ENCODE results near the gene PDXK. TPM values are rescaled to one million over a fixed set of nuclear protein-coding genes. Genes with fewer than 3 reads are reported as not detected.

PDXK gene
- total RNA-seq, 1 donor from 2014 or later: 54.0 TPM

DNA sequence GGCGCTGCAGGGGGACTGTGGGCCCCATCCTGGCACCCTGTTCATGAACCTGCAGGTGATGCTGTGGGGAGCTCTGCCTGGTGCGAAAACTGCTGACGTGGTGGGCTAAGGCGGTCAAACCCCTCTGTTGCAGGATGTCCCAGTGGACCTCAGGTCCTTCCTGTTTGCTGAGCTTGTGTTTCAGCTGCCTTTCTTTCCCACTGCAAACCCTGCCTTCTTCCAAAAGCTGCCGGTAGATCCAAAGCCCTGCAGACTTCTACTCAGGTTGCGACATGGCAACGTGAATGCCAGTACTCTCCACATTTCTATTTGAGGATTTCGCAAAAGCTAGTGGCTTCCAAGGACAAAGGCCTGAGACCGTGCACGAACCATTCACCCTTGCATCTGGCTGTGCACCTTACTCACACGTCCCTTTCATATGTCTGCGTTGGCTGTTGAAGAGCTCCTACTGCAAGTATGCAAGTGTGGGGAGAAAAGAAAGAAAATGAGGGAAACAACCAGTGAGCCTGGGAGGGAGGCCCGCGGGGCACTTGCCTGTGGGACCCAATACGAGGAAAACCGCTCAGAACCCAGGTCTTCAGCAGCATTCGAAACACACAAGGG is 64.3 kb downstream of the PDXK start:
- H2AFZ ChIP-seq (replicated peaks): no peak overlapping the region
- H3K4me1 ChIP-seq: peaks cover 6% of the 10 kb centered on the region
- H3F3A ChIP-seq (ENCODE audit: low read depth): peaks cover 9% of the 10 kb centered on the region
- no peaks in the 10 kb centered on the region for H3K9me3 ChIP-seq (ENCODE audit: low read depth)
- H3K36me3 Mint-ChIP-seq: no peaks in the 10 kb centered on the region
- H3K79me2 ChIP-seq (ENCODE audit: low read depth): no peaks in the 10 kb centered on the region
- no peak overlapping the region for H3K27ac ChIP-seq
- H3K9me3 Mint-ChIP-seq: peaks cover 4% of the 10 kb centered on the region
- H3K4me1 Mint-ChIP-seq: peaks cover 8% of the 10 kb centered on the region
- no peak for DNase-seq (ENCODE audit: low spot score)
- H3K9ac ChIP-seq: no peak overlapping the region
- H3K4me3 ChIP-seq: no peak overlapping the region
- TF ChIP-seq EZH2 (IDR thresholded peaks at IDR 0.05): no peak
- no peak for TF ChIP-seq EZH2phosphoT487 (IDR thresholded peaks at IDR 0.05)
- peak overlapping the region; percentile 28 for H3K4me3 Mint-ChIP-seq
- no peak overlapping the region for H3K4me2 ChIP-seq
- peaks cover 8% of the 10 kb centered on the region for H3K27me3 Mint-ChIP-seq (ENCODE audit: insufficient read depth, low read depth)
- no peaks in the 10 kb centered on the region for H4K20me1 ChIP-seq (ENCODE audit: low read depth)
- no peaks in the 10 kb centered on the region for H3K36me3 ChIP-seq
- no peaks in the 10 kb centered on the region for H3K27me3 ChIP-seq
- no peak overlapping the region for H3K27ac Mint-ChIP-seq

DNA sequence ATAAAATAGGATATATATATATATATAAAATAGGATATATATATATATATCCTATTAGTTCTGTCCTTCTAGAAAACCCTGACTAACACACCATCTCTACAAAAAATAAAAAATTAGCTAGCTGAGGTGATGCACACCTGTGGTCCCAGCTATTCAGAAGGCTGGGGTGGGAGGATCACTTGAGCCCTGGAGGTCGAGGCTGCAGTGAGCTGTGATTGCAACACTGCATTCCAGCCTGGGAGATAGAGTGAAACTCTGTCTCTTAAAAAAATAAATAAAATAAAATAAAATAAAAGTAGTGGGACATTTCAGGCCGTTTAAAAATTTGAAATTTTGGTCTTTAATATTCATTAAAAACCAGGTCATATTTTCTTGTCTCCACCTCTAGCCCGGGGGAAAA is 66.2 kb downstream of the PDXK start:
- H3K36me3 Mint-ChIP-seq: peaks cover 2% of the 10 kb centered on the region
- peaks cover 1% of the 10 kb centered on the region for H3K4me1 ChIP-seq

DNA sequence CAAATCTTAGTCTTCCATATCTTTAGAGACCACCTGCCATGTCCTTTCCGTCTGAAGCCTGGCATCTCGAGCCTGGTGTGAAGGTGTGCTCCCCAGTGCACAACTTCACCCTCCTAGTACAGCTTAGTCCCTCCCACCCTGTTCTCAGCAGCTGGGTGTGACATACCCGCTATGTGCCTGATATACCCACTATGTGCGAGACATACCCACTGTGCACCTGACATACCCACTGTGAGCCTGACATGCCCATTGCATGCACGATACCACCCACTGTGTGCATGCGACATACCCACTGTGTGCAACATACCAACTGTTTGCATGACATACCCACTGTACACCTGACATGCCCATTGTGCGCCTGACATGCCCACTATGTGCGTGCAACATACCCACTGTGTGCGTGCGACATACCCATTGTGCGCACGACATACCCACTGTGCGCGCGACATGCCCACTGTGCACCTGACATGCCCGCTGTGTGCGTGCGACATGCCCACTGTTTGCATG is 67.4 kb downstream of the PDXK start:
- Histone ChIP-seq H3K4me1 (peaks cover 9% of the 10 kb centered on the region), H3K4me3 (no peak overlapping the region), H3K4me2 (no peak overlapping the region), H3K27ac (no peak overlapping the region), H2AFZ (replicated peaks) (no peak overlapping the region), H4K20me1 (ENCODE audit: low read depth) (peaks cover 6% of the 10 kb centered on the region), H3K27me3 (no peaks in the 10 kb centered on the region), H3K9me3 (ENCODE audit: low read depth) (no peaks in the 10 kb centered on the region), H3K79me2 (ENCODE audit: low read depth) (peaks cover 20% of the 10 kb centered on the region), H3F3A (ENCODE audit: low read depth) (no peaks in the 10 kb centered on the region), H3K36me3 (no peaks in the 10 kb centered on the region), H3K9ac (no peak overlapping the region)
- peaks cover 12% of the 10 kb centered on the region for H3K4me1 Mint-ChIP-seq
- peak overlapping the region; percentile 67 for H3K27ac Mint-ChIP-seq
- H3K36me3 Mint-ChIP-seq: peaks cover 2% of the 10 kb centered on the region
- H3K9me3 Mint-ChIP-seq: peaks cover 4% of the 10 kb centered on the region
- no peak for DNase-seq (ENCODE audit: low spot score)
- TF ChIP-seq EZH2 (IDR thresholded peaks at IDR 0.05) (no peak), EZH2phosphoT487 (IDR thresholded peaks at IDR 0.05) (no peak)
- TF ChIP-seq, protein P1, sequence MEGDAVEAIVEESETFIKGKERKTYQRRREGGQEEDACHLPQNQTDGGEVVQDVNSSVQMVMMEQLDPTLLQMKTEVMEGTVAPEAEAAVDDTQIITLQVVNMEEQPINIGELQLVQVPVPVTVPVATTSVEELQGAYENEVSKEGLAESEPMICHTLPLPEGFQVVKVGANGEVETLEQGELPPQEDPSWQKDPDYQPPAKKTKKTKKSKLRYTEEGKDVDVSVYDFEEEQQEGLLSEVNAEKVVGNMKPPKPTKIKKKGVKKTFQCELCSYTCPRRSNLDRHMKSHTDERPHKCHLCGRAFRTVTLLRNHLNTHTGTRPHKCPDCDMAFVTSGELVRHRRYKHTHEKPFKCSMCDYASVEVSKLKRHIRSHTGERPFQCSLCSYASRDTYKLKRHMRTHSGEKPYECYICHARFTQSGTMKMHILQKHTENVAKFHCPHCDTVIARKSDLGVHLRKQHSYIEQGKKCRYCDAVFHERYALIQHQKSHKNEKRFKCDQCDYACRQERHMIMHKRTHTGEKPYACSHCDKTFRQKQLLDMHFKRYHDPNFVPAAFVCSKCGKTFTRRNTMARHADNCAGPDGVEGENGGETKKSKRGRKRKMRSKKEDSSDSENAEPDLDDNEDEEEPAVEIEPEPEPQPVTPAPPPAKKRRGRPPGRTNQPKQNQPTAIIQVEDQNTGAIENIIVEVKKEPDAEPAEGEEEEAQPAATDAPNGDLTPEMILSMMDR (IDR thresholded peaks at IDR 0.05): no peak
- H3K27me3 Mint-ChIP-seq (ENCODE audit: insufficient read depth, low read depth): peaks cover 8% of the 10 kb centered on the region
- peak overlapping the region; percentile 58 for H3K4me3 Mint-ChIP-seq

More for the DNA sequence above, 66.2 kb downstream of the PDXK start:
- Histone ChIP-seq H4K20me1 (ENCODE audit: low read depth) (peaks cover 4% of the 10 kb centered on the region), H3K9ac (no peak overlapping the region), H3K4me3 (no peak overlapping the region), H3K27me3 (no peaks in the 10 kb centered on the region), H2AFZ (replicated peaks) (no peak overlapping the region), H3K4me2 (no peak overlapping the region), H3K9me3 (ENCODE audit: low read depth) (no peaks in the 10 kb centered on the region), H3K36me3 (no peaks in the 10 kb centered on the region), H3K79me2 (ENCODE audit: low read depth) (peaks cover 8% of the 10 kb centered on the region), H3K27ac (no peak overlapping the region), H3F3A (ENCODE audit: low read depth) (no peaks in the 10 kb centered on the region)
- H3K4me1 Mint-ChIP-seq: peaks cover 3% of the 10 kb centered on the region
- peaks cover 8% of the 10 kb centered on the region for H3K27me3 Mint-ChIP-seq (ENCODE audit: insufficient read depth, low read depth)
- no peak for DNase-seq (ENCODE audit: low spot score)
- no peak overlapping the region for H3K4me3 Mint-ChIP-seq
- peaks cover 4% of the 10 kb centered on the region for H3K9me3 Mint-ChIP-seq
- H3K27ac Mint-ChIP-seq: no peak overlapping the region
- TF ChIP-seq, protein P1 (IDR thresholded peaks at IDR 0.05): no peak
- no peak for TF ChIP-seq EZH2phosphoT487 (IDR thresholded peaks at IDR 0.05)
- no peak for TF ChIP-seq EZH2 (IDR thresholded peaks at IDR 0.05)

DNA sequence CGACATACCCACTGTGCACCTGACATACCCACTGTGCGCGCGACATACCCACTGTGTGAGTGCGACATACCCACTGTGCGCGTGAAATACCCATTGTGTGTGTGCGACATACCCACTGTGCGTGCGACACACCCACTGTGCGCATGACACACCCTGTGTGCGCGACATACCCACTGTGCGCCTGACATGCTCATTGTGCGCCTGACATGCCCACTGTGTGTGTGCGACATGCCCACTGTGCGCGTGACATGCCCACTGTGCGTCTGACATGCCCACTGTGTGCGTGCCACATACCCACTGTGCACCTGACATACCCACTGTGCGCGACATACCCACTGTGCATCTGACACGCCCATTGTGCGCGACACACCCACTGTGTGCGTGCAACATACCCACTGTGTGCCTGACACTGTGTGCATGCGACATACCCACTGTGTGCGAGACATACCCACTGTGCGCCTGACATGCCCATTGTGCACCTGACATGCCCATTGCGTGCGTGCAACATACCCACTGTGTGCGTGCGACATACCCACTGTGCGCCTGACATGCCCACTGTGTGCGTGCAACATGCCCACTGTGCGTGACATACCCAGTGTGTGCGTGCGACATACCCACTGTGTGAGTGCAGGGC is 68.0 kb downstream of the PDXK start:
- H3K4me2 ChIP-seq: no peak overlapping the region
- no peaks in the 10 kb centered on the region for H3K9me3 ChIP-seq (ENCODE audit: low read depth)
- no peaks in the 10 kb centered on the region for H3K27me3 ChIP-seq
- H3K79me2 ChIP-seq (ENCODE audit: low read depth): peaks cover 26% of the 10 kb centered on the region
- H4K20me1 ChIP-seq (ENCODE audit: low read depth): peaks cover 6% of the 10 kb centered on the region
- H3K27ac Mint-ChIP-seq: no peak overlapping the region
- H3K4me3 Mint-ChIP-seq: peak overlapping the region; percentile 58
- H3K9me3 Mint-ChIP-seq: peaks cover 4% of the 10 kb centered on the region
- H3K27ac ChIP-seq: no peak overlapping the region
- H3K36me3 ChIP-seq: no peaks in the 10 kb centered on the region
- no peak for DNase-seq (ENCODE audit: low spot score)
- H3K27me3 Mint-ChIP-seq (ENCODE audit: insufficient read depth, low read depth): peaks cover 7% of the 10 kb centered on the region
- H3K36me3 Mint-ChIP-seq: peaks cover 4% of the 10 kb centered on the region
- H3K9ac ChIP-seq: no peak overlapping the region
- H3K4me1 Mint-ChIP-seq: peaks cover 15% of the 10 kb centered on the region
- H3F3A ChIP-seq (ENCODE audit: low read depth): no peaks in the 10 kb centered on the region
- TF ChIP-seq EZH2 (IDR thresholded peaks at IDR 0.05): no peak
- TF ChIP-seq EZH2phosphoT487 (IDR thresholded peaks at IDR 0.05): no peak
- TF ChIP-seq, protein P1 (IDR thresholded peaks at IDR 0.05): no peak
- H3K4me3 ChIP-seq: no peak overlapping the region
- H2AFZ ChIP-seq (replicated peaks): no peak overlapping the region
- peaks cover 9% of the 10 kb centered on the region for H3K4me1 ChIP-seq
